Measurements from ENCODE around the gene NUP37.

Gene NUP37

GRCh38 chr12:102051431-102051965 is 68.4 kb downstream of the NUP37 start (continued):
- TF ChIP-seq ZNF449 (tag by site-specific recombination; IDR thresholded peaks at IDR 0.05) (no peak), ZBTB49 (tag by site-specific recombination; IDR thresholded peaks at IDR 0.05; ENCODE audit: low read depth) (no peak), ZNF600 (tag by site-specific recombination; IDR thresholded peaks at IDR 0.05) (no peak), ZNF211 (tag by site-specific recombination; IDR thresholded peaks at IDR 0.05; ENCODE audit: low read depth) (no peak)

- no peak for TF ChIP-seq KLF16 (tag by site-specific recombination; IDR thresholded peaks at IDR 0.05)
- no peak for TF ChIP-seq ZNF132 (tag by site-specific recombination; IDR thresholded peaks at IDR 0.05; ENCODE audit: borderline replicate concordance)
- no peak for TF ChIP-seq ZBTB8A (tag by site-specific recombination; IDR thresholded peaks at IDR 0.05)
- no peak for TF ChIP-seq ZNF513 (tag by site-specific recombination; IDR thresholded peaks at IDR 0.05)
- no peak for TF ChIP-seq ZNF341 (tag by site-specific recombination; IDR thresholded peaks at IDR 0.05; ENCODE audit: low read depth)
- no peak for TF ChIP-seq ZNF639 (tag by site-specific recombination; IDR thresholded peaks at IDR 0.05)
- no peak for TF ChIP-seq ZNF48 (tag by site-specific recombination; IDR thresholded peaks at IDR 0.05)
- Histone ChIP-seq H3K9me3 (ENCODE audit: control insufficient read depth, insufficient read depth, low read depth, low read length) (no peaks in the 10 kb centered on the region), H3K36me3 (ENCODE audit: control insufficient read depth in 2 of 2, insufficient read depth in 1 of 2, low read length in 2 of 2) (peaks cover 22 to 35% of the 10 kb centered on the region in 2 experiments; a peak in 2 of 3 replicates), H3K27ac (ENCODE audit: extremely low read depth, low read depth, low read length) (no peak overlapping the region), H3K4me3 (ENCODE audit: low read depth, low read length) (no peak overlapping the region), H3K4me1 (ENCODE audit: control insufficient read depth, insufficient read depth, low read length) (no peaks in the 10 kb centered on the region)
- ChIA-PET POLR2A (no interaction called here), CTCF (no interaction called here)
Observed at GRCh38 chr12:102050660-102051430, 69.1 kb downstream of the NUP37 start.

- Histone ChIP-seq H3K27ac (ENCODE audit: extremely low read depth, low read depth, low read length) (no peak overlapping the region), H3K9me3 (ENCODE audit: control insufficient read depth, insufficient read depth, low read depth, low read length) (no peaks in the 10 kb centered on the region), H3K4me1 (ENCODE audit: control insufficient read depth, insufficient read depth, low read length) (no peaks in the 10 kb centered on the region), H3K36me3 (ENCODE audit: control insufficient read depth in 2 of 2, insufficient read depth in 1 of 2, low read length in 2 of 2) (peaks cover 14 to 17% of the 10 kb centered on the region in 2 experiments; a peak in 2 of 3 replicates), H3K4me3 (ENCODE audit: low read depth, low read length) (no peak overlapping the region)
- ChIA-PET CTCF (interaction anchor here (0.6 to 0.8 kb wide), 2 partner anchors 12 to 23 kb away, joined by 3 to 4 read pairs; no protein-coding TSS in a partner anchor), POLR2A (no interaction called here)
- TF ChIP-seq ZFP37 (tag by site-specific recombination; IDR thresholded peaks at IDR 0.05) (no peak), ZNF174 (tag by site-specific recombination; IDR thresholded peaks at IDR 0.05) (no peak), ZNF76 (tag by site-specific recombination; IDR thresholded peaks at IDR 0.05; ENCODE audit: borderline replicate concordance, low read depth) (no peak), ZNF654 (tag by site-specific recombination; IDR thresholded peaks at IDR 0.05; ENCODE audit: low read depth) (no peak), ZNF610 (tag by site-specific recombination; IDR thresholded peaks at IDR 0.05; ENCODE audit: borderline replicate concordance) (no peak), ZNF704 (tag by site-specific recombination; IDR thresholded peaks at IDR 0.05) (no peak), ZNF785 (tag by site-specific recombination; IDR thresholded peaks at IDR 0.05) (no peak), ZNF837 (tag by site-specific recombination; IDR thresholded peaks at IDR 0.05) (no peak), ZNF2 (tag by site-specific recombination; IDR thresholded peaks at IDR 0.05) (no peak), OVOL3 (tag by site-specific recombination; IDR thresholded peaks at IDR 0.05) (no peak), ZNF830 (tag by site-specific recombination; IDR thresholded peaks at IDR 0.05; ENCODE audit: low read depth) (no peak), ZNF555 (tag by site-specific recombination; conservative IDR thresholded peaks at IDR 0.05) (no peak), ZNF366 (tag by site-specific recombination; conservative IDR thresholded peaks at IDR 0.05) (no peak), ZNF341 (tag by site-specific recombination; IDR thresholded peaks at IDR 0.05; ENCODE audit: low read depth) (no peak), HOXA7 (CRISPR knock-in tag; IDR thresholded peaks at IDR 0.05; ENCODE audit: borderline replicate concordance) (no peak)
Observed at GRCh38 chr12:102043928-102044327, 76.0 kb downstream of the NUP37 start.
